Common myeloid progenitor, CD34-positive (primary cell): ENCODE data around the gene CGN.

ENCODE experiments used
- CTCF ChIA-PET: fragments of 350-600 bp; sonication (Branson Sonifier 250); formaldehyde crosslinking; loops from one replicate; lab custom pipeline; 2021; ENCODE audit warnings: antibody characterized with exemption; lab: Charles Lee
- POLR2A ChIA-PET: fragments of 350-600 bp; sonication (Branson Sonifier 250); formaldehyde crosslinking; loops from one replicate; lab custom pipeline; 2021; ENCODE audit warnings: antibody characterized with exemption; lab: Charles Lee
- DNase-seq, 3 donors: peaks; one replicate each; pipeline versions ENCODE4 v3.0.0 to v3.0.0-alpha.2; 2013
- H3K27ac ChIP-seq, 2 experiments: 1 replicate in 1 of 2; 2 replicates in 1 of 2; pipeline ENCODE4 v1.7.0; 2013; ENCODE audit warnings: inconsistent platforms in 2 of 2, low read length in 2 of 2, mild to moderate bottlenecking in 2 of 2, low read depth in 1 of 2, moderate library complexity in 1 of 2; ENCODE audit not compliant: severe bottlenecking in 2 of 2, insufficient read depth in 1 of 2, poor library complexity in 1 of 2
- H3K27me3 ChIP-seq, 5 experiments: replicated peaks in 2 of 5; 1 replicate in 3 of 5; 2 replicates in 2 of 5; pipeline versions ENCODE4 v1.6.1 to v1.7.0; 2013; ENCODE audit warnings: low read length in 4 of 5, mild to moderate bottlenecking in 2 of 5, moderate library complexity in 2 of 5, inconsistent platforms in 1 of 5; ENCODE audit not compliant: insufficient read depth in 5 of 5, control insufficient read depth in 4 of 5
- H3K36me3 ChIP-seq, 4 experiments: 1 replicate in 2 of 4; 2 replicates in 2 of 4; pipeline versions ENCODE4 v1.6.1 to v1.7.0; 2013; ENCODE audit warnings: low read length in 3 of 4, control low read depth in 1 of 4, mild to moderate bottlenecking in 1 of 4; ENCODE audit not compliant: control insufficient read depth in 4 of 4, insufficient read depth in 4 of 4
- H3K4me1 ChIP-seq, 4 experiments: 1 replicate in 3 of 4; 2 replicates in 1 of 4; pipeline versions ENCODE4 v1.6.1 to v1.7.1; 2013; ENCODE audit warnings: low read length in 3 of 4, mild to moderate bottlenecking in 3 of 4, control low read depth in 1 of 4, inconsistent platforms in 1 of 4, moderate library complexity in 1 of 4; ENCODE audit not compliant: control insufficient read depth in 4 of 4, insufficient read depth in 4 of 4; ENCODE audit errors: control extremely low read depth in 1 of 4
- H3K4me3 ChIP-seq, 7 experiments: 1 replicate in 4 of 7; 2 replicates in 3 of 7; pipeline versions ENCODE4 v1.5.1 to v1.7.0; 2013; ENCODE audit warnings: mild to moderate bottlenecking in 7 of 7, low read length in 6 of 7, moderate library complexity in 6 of 7, inconsistent platforms in 2 of 7, low read depth in 2 of 7, control low read depth in 1 of 7; ENCODE audit not compliant: insufficient read depth in 4 of 7, control insufficient read depth in 1 of 7; ENCODE audit errors: extremely low read depth in 1 of 7
- H3K9me3 ChIP-seq, 5 experiments: 1 replicate in 4 of 5; 2 replicates in 1 of 5; pipeline versions ENCODE4 v1.6.1 to v1.7.1; 2013; ENCODE audit warnings: low read length in 4 of 5, mild to moderate bottlenecking in 2 of 5, inconsistent platforms in 1 of 5, low read depth in 1 of 5, moderate library complexity in 1 of 5; ENCODE audit not compliant: control insufficient read depth in 4 of 5, insufficient read depth in 2 of 5; ENCODE audit errors: control extremely low read depth in 1 of 5
- WGBS: methylation state at CpG from one replicate; pipeline ENCODE4 v1.1.5; 2013; ENCODE audit not compliant: insufficient coverage; 5-methylcytosine and 5-hydroxymethylcytosine counted together

The CGN gene

DNA sequence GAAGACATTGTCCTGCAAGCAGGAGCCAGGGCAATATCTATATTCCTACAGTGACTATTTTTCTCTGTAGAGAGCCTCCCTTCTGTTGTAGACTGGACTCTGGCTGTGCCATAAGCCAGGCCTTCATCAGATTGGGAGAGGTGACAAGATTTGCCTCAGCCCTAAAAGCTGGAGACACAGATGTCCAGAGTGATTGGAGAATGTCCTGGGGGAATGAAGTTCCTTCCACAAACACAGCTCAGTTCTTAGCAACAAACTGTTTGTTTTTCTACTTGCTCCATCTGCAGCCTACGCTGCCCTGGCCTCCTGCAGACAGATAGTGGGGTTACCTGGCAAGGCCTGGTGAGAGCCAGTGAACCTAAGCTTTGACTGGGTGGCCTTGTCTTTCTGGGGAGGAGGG lies 70.7 kb downstream of the CGN start:
- Histone ChIP-seq H3K27ac (no peak overlapping the region), H3K4me3 (no peak overlapping the region), H3K36me3 (no peaks in the 10 kb centered on the region), H3K27me3 (no peaks in the 10 kb centered on the region), H3K9me3 (no peaks in the 10 kb centered on the region), H3K4me1 (peaks cover 0 to 11% (median 6%) of the 10 kb centered on the region in 4 experiments)
- ChIA-PET POLR2A (no interaction called here), CTCF (no interaction called here)
- 80% methylated on average over 1 of the region's 1 CpG for WGBS
- DNase-seq, result no peak

DNA sequence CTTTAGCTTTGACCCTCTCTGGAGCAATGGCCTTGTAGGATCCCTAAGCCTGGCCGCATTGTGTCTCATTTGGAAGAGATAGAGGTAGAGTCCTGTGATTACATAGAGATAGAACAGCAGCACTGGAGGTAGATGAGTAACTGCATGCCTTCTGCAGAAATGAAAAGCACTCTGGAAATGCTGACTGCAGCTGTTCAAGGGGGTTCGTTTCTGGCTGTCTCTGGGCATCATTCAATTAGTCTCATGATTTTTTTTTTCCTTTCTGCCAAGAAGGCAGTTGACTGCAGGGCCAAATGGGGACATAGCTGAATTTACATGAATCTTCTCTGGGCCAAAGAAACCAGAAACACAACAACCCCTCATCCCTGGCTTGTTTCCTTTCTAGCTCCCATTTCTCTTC lies 72.6 kb downstream of the CGN start:
- H3K27ac ChIP-seq, result no peak overlapping the region
- H3K36me3 ChIP-seq, result no peaks in the 10 kb centered on the region
- H3K27me3 ChIP-seq, result no peaks in the 10 kb centered on the region
- H3K4me1 ChIP-seq, result peaks cover 0 to 11% (median 6%) of the 10 kb centered on the region in 4 experiments
- WGBS, result 96% methylated on average over 2 of the region's 2 CpGs
- no peak for DNase-seq
- CTCF ChIA-PET, result interaction anchor here (1.5 kb wide), 1 partner anchor 10 kb away, joined by 4 read pairs; no protein-coding TSS in a partner anchor
- H3K4me3 ChIP-seq, result no peak overlapping the region
- H3K9me3 ChIP-seq, result no peaks in the 10 kb centered on the region
- POLR2A ChIA-PET, result interaction anchor here (0.5 kb wide), 1 partner anchor 168 kb away, joined by 3 read pairs; no protein-coding TSS in a partner anchor

DNA sequence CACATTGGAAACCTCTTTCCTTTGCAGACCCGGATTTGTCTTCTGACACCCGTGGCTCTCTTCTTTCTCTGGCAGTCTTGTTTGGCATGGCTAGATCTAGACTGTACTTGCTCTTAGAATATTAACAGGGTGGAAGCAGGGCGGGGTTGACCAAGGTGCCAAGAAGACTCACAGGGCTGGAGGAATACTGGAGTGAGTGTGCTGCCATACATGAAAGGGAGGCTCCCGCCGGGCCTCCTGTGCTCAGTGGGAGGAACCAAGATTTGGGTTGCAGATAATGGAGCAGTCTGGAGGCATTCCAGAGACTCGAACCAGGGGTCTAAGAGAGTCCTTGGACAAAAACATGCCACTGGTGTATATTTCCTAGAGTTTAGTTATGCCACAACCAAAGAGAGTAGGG lies 73.1 kb downstream of the CGN start:
- Histone ChIP-seq H3K27ac (no peak overlapping the region), H3K4me3 (no peak overlapping the region), H3K36me3 (no peaks in the 10 kb centered on the region), H3K4me1 (peaks cover 0 to 11% (median 6%) of the 10 kb centered on the region in 4 experiments), H3K9me3 (no peaks in the 10 kb centered on the region), H3K27me3 (no peaks in the 10 kb centered on the region)
- POLR2A ChIA-PET, result interaction anchor here (0.5 kb wide), 1 partner anchor 169 kb away, joined by 3 read pairs; no protein-coding TSS in a partner anchor
- no peak for DNase-seq
- 96% methylated on average over 5 of the region's 6 CpGs for WGBS
- CTCF ChIA-PET, result interaction anchor here (1.9 kb wide), 1 partner anchor 13 kb away, joined by 5 read pairs; no protein-coding TSS in a partner anchor

DNA sequence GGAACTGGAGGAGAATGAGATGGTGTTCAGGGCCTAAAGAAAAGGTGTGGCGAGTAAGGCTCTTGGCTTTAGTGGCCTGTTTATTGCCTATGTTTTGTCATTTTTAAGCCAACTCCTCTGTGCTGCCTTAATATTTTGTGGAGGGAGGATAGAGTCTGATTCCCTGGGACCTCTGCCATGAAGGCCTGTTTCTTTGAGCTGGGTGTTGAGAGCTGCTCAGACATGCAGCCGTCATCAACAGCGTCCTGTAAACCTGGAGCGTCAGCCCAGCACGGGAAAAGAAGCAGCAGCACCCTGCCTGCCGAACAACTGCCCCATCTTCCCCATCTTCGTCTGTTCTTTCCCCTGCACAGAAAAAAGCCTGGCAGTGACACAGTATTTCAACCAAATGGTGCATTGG lies 73.6 kb downstream of the CGN start:
- CTCF ChIA-PET, result interaction anchor here (1.4 to 1.9 kb wide), 2 partner anchors 10 to 12 kb away, joined by 5 to 6 read pairs; no protein-coding TSS in a partner anchor

DNA sequence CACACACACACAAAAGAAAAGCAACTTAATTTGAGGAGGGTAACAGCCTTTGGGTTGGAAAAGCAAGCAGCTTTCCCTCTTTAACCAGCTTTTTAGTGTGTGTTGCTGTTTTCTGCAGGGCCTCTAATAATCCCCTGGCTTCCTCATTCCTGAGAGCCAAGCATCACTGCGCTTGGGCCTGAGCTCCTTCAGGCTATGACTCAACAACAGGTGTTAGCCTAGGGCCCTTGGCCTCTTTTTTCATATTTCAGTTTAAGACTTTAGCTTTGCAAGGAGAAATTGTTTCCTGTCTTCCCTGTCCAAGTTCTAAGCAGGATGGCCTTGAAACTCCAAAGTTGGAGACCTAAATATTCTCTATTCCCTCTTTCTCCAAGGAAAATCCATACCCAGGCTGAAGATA lies 74.4 kb downstream of the CGN start:
- H3K36me3 ChIP-seq, result no peaks in the 10 kb centered on the region
- CTCF ChIA-PET, result interaction anchor here (1.4 to 1.9 kb wide), 2 partner anchors 9 to 11 kb away, joined by 5 to 6 read pairs; no protein-coding TSS in a partner anchor
- POLR2A ChIA-PET, result interaction anchor here (0.7 kb wide), 1 partner anchor 13 kb away, joined by 3 read pairs; no protein-coding TSS in a partner anchor
- H3K4me3 ChIP-seq, result no peak overlapping the region
- no peaks in the 10 kb centered on the region for H3K27me3 ChIP-seq
- WGBS, result 50% methylated on average over 1 of the region's 1 CpG
- DNase-seq, result peak; percentile 29 to 78 (median 72)
- peaks cover 0 to 1% (median 0%) of the 10 kb centered on the region in 5 experiments for H3K9me3 ChIP-seq
- peaks cover 0 to 11% (median 6%) of the 10 kb centered on the region in 4 experiments for H3K4me1 ChIP-seq
- no peak overlapping the region for H3K27ac ChIP-seq

More for the DNA sequence above, 73.6 kb downstream of the CGN start:
- Histone ChIP-seq H3K36me3 (no peaks in the 10 kb centered on the region), H3K4me1 (peaks cover 0 to 11% (median 6%) of the 10 kb centered on the region in 4 experiments), H3K4me3 (no peak overlapping the region), H3K27me3 (no peaks in the 10 kb centered on the region), H3K9me3 (no peaks in the 10 kb centered on the region), H3K27ac (no peak overlapping the region)
- DNase-seq, result no peak
- WGBS, result 92% methylated on average over 7 of the region's 7 CpGs
- POLR2A ChIA-PET, result no interaction called here
